GM23338 (cell line): Measurements from ENCODE around the gene CLDN6.

Experiments used
- EZH2 ChIP-seq: fragments of 200-600 bp; sonication (generic); IDR thresholded peaks from one replicate; pipeline ENCODE4 v1.8.0; 2017; ENCODE audit warnings: antibody characterized with exemption, mild to moderate bottlenecking, low read depth; ENCODE audit not compliant: unreplicated experiment
- TF ChIP-seq, protein P1 (sequence below), 2 experiments: fragments of 200-600 bp in 1 of 2; sonication (generic) in 1 of 2; conservative IDR thresholded peaks; 2 replicates each; pipeline versions ENCODE4 v1.5.1 to v1.6.1; 2016 to 2017; ENCODE audit warnings: antibody characterized with exemption in 2 of 2, low read depth in 2 of 2, mild to moderate bottlenecking in 2 of 2, moderate library complexity in 1 of 2
- TF ChIP-seq, protein P2 (sequence below): IDR thresholded peaks from 2 replicates; pipeline ENCODE4 v1.6.1; 2016; ENCODE audit warnings: antibody characterized with exemption

DNA sequence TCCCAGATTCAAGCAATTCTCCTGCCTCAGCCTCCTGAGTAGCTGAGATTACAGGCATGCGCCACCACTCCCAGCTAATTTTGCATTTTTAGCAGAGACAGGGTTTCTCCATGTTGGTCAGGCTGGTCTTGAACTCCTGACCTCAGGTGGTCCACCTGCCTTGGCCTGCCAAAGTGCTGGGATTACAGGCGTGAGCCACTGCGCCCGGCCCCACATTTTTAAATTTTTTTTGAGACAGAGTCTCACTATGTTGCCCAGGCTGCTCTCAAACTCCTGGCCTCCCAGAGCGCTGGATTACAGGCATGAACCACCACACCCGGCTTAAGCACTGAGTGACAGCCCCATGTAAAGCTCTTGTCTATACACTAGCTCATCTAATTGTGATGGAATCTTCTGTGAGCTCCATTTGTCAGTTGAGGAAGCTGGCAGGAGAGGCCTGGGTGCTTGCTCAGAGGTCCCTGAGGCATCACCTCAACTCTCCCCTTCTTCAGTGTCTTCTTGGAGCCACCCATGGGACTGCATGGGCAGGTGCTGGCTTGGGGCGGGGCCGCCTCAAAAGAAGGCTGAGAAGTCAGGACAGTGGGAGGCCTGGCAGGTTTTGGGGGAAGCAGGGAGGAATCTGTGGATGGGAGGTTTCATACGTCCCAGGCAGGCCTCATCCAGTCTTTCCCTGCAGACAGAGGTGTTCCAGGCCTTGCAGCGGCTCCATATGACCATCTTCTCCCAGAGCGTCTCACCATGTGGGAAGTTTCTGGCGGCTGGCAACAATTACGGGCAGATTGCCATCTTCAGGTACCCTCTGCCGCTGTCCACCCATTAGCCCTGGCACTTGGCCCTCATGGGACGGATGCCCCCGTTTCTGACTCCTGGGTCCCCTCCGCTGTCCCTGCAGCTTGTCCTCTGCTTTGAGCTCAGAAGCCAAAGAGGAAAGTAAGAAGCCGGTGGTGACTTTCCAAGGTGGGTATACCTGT lies 7.3 kb upstream of the CLDN6 start:
- TF ChIP-seq, protein P1, sequence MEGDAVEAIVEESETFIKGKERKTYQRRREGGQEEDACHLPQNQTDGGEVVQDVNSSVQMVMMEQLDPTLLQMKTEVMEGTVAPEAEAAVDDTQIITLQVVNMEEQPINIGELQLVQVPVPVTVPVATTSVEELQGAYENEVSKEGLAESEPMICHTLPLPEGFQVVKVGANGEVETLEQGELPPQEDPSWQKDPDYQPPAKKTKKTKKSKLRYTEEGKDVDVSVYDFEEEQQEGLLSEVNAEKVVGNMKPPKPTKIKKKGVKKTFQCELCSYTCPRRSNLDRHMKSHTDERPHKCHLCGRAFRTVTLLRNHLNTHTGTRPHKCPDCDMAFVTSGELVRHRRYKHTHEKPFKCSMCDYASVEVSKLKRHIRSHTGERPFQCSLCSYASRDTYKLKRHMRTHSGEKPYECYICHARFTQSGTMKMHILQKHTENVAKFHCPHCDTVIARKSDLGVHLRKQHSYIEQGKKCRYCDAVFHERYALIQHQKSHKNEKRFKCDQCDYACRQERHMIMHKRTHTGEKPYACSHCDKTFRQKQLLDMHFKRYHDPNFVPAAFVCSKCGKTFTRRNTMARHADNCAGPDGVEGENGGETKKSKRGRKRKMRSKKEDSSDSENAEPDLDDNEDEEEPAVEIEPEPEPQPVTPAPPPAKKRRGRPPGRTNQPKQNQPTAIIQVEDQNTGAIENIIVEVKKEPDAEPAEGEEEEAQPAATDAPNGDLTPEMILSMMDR (conservative IDR thresholded peaks at IDR 0.05; ENCODE audit: low read depth in 2 of 2), result no peak
- TF ChIP-seq EZH2, result no peak
- TF ChIP-seq, protein P2, sequence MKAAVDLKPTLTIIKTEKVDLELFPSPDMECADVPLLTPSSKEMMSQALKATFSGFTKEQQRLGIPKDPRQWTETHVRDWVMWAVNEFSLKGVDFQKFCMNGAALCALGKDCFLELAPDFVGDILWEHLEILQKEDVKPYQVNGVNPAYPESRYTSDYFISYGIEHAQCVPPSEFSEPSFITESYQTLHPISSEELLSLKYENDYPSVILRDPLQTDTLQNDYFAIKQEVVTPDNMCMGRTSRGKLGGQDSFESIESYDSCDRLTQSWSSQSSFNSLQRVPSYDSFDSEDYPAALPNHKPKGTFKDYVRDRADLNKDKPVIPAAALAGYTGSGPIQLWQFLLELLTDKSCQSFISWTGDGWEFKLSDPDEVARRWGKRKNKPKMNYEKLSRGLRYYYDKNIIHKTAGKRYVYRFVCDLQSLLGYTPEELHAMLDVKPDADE, result no peak
